Measurements from ENCODE around the gene SLC2A6.

The SLC2A6 gene

GRCh38 chr9:133515615-133516255 lies 36.8 kb upstream of the SLC2A6 start:
- DNase-seq, result no peak

GRCh38 chr9:133515240-133515610 lies 36.3 kb upstream of the SLC2A6 start:
- no peak for DNase-seq

- DNase-seq, result no peak
These were observed 35.8 kb upstream of the SLC2A6 start for GRCh38 chr9:133514460-133515239.

DNA sequence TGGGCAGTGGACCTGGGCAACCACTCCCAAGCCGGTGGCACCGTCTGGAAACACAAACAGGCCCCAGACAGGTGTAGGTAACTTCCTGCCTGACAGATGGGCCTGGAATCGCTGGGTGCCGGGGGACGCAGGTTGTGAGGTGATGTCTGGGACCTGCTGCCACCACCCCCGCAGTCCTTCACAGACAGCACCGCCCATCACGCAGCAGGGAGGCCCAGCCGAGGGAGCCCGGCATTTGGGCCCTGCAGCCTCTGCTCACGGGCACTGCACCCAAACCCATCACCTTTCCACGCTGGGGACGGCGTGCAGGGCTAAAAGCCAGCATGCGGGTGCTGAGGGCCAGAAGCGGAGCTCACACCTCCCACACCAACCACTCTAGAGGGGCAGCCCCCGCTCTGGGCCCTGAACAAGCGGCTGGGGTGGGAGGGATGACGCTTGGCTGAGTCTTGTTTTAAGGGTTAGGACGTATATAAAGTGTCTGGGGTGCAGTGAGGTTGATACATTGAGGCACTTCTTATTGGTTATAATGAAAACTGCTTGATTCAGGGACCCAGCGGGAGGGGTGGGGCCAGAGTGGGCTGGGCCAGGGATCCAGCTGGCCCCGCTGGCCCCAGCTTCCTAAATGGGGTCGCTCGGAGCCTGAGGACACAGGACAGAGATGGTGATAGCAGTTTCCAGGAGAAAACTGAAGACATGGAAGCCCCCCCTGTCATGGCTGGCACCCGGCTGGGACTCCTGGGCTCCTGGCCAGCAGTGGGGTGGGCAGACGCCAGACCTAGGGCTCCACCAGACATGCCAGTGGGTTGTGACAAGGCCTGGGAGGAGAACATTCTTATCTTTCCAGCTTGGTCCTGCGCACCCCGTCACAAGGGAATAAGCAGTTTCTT lies 34.6 kb upstream of the SLC2A6 start:
- DNase-seq, result no peak

DNA sequence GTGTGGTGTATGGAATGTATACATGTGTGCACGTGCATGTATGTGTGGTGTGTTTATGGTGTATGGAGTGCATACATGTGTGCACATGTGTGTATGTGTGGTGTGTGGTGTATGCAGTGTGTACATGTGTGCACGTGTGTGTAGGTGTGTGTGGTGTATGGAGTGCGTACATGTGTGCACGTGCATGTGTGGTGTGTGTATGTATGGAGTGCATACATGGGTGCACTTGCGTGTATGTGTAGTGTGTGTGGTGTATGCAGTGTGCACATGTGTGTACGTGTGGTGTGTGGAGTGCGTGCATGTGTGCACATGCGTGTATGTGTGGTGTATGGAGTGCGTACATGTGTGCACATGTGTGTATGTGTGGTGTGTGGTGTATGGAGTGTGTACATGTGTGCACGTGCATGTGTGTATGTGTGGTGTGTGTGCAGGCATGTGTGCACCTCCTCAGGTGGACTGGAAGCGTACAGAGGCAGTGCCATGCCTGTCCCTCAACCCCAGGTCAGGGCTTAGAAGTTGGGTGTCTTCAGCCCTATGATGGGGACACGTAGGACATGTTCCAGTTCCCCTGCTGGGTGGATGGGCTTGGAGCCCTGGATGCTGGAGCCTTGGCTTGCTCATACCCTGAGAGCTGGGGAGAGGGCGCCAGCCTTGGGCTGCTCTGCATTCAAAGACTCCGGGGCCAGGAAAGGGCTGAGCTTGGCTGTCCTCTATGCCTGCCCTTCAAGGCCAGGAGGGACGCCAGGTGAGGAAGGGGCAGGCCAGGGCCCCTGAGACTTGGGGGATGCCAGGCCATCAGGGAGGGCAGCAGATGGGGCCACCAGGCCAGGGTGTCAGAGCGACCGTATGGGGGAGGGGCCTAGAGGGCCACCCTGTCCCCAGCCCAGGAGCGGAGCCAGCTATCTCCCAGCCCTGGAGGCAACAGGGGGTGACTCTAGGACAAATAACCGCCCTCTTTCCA lies 33.6 kb upstream of the SLC2A6 start:
- DNase-seq, result no peak

- DNase-seq, result no peak
These were observed 32.7 kb upstream of the SLC2A6 start for GRCh38 chr9:133511607-133512006.

DNA sequence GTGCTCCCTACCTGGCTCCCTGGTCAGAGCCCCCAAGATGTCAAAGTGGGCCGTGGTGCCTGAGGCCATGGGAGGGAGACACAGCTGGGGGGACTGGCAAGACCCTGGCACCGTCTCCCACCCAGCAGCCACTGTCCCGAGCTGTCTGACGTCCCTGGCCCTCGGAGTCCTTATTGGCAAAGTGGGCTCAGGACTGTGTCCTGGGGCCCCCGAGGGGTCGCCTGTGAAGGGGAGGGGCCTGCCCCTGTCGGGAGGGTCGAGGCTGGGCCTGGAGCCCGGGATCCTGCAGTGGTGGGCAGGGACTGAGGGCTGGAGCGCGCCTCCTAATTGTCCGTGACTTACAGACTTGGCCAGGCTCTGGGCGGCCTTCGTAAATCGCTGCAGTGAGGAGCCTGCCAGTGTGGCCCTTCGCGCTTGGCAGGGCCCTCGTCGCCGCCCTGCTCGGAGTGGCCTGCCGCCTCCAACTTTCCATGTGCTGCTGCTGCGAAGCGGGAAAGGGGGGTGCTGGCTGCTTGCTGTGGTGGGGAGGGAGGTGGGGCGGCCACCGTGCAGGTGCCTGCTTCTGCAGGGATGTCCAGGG lies 32.1 kb upstream of the SLC2A6 start:
- no peak for DNase-seq

DNA sequence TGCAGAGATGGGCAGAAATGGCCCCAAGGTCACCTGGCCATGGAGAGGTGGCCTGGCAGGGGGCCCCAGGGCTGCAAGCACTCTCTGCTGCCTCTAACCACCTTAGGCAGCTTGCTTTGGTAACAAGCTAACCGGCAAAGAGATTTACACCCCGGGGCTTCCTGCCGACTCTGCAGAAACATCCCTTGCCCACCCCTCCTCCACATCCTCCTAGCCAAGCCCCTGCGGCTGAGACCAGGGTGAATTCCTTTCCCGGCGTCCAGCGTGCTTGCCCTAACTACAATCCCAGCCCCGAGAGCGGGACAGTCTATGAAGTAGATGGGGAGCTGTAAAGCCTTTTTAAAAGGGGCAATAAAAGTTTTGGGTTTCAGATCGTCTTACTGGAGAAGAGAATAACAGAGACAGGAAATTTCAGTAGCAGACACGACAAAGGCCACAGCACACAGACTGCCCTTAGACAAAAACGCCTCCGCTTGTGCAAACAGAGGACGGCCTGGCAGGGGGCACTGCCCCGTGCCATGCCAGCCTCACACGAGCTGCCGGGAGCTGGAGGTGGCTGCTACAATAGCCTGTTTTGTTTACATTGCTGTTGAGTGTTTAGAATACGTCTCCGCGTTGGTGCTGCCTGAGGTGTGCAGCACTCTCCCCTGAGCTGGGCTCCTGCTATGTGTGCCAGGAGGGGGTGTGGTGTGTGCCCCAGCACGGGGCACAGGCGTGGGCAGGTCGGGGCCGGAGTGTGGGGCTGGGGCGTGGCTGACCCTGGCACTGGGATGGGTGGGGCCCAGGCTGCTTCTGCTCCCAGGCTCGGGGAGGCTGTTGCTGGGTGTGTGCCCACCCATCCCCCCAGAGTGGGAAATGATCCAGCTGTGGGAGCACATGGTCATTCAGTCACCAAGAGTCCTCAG lies 30.5 kb upstream of the SLC2A6 start:
- no peak for DNase-seq

DNA sequence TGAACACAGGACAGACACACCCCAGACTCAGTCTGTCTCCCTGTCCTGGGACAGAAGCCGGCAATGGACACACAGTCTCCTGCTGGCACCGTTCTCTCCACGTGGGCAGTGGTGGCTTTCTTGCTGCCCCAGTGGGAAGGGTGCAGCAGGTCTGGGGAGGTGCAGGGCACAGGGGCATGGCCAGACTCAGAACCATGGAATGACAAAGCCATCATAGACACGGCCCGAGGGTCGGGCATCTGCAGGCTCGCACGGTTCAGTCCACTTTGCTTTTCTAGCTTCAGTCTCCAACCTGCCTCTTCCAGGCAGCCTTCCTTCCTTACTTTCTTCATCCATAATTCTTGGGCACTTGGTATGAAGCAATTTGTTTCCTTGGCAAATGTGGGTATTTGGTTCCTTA lies 29.1 kb upstream of the SLC2A6 start:
- no peak for DNase-seq

GRCh38 chr9:133507246-133507965 lies 28.5 kb upstream of the SLC2A6 start:
- DNase-seq, result no peak

GRCh38 chr9:133506653-133507038 lies 27.7 kb upstream of the SLC2A6 start:
- DNase-seq, result no peak

DNA sequence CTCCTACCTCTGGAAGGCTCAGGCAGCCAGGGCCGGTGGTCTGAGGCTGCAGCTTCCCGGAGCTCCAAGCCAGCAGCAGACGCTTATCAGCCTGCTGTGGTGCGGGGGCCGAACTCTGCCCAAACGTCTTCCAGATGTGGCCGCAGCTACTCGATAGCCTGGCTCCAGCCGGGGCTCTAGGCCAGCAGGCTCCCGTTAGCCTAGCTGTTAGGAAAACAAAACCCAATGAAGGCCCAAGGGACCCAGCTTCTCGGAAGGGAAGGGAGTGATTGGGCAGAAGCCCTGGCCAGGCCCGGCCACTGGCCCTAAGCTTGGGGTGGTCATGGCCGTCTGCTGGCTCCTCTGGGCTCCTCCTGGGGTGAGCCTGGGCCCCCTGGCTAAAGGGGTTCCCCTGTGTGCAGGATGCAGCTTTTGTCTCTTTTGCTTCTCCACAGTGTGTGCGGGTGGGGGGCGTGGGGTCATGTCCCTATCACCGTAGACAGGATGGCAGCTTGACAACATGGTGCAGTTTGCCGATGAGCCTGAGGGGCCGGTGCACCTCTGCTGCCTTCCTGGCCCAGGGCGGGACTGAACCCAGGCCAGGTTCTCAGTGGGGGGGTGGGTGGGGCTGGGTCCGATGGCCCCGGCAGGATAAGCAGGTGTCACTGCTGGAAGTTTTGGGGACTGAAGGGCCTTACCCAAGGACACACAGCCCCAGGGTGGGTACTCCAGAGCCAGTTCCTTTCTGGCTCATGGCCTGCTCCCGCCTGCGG lies 27.2 kb upstream of the SLC2A6 start:
- DNase-seq, result no peak

GRCh38 chr9:133505186-133505830 lies 26.4 kb upstream of the SLC2A6 start:
- DNase-seq, result no peak

- no peak for DNase-seq
These were observed 23.2 kb upstream of the SLC2A6 start for GRCh38 chr9:133502112-133502511.

DNA sequence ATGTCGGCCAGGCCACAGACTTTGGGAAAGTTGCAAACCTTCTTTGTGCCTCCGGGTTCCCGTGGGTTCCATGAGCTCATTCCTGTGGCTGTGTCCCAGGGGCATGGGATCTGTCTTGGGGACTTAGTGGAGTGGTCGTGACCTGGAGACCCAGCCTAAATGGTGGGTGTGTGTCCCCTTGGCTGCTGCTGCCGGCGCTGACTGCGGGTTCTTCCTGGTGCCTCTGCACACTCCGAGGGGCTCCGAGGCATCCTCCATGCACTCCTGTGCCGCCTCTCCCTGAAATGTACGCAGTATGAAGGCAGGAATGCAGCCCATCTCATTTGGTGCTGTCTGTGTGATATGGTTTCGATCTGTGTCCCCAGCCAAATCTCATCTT lies 21.0 kb upstream of the SLC2A6 start:
- DNase-seq, result no peak

GRCh38 chr9:133499132-133499891 lies 20.4 kb upstream of the SLC2A6 start:
- DNase-seq, result no peak

GRCh38 chr9:133496861-133497842 lies 18.3 kb upstream of the SLC2A6 start:
- DNase-seq, result no peak
